Ovary (tissue), 9 donors: Measurements from ENCODE around the gene YTHDF2. TPM values are rescaled to one million over a fixed set of nuclear protein-coding genes. Genes with fewer than 3 reads are reported as not detected.
"Not testable (repeated sequence)": the region's sequence is repeated elsewhere in the genome, so short reads cannot be mapped to it uniquely, and the experiment has no call there.

ENCODE experiments used
- DNase-seq, 5 donors: peaks; one replicate each; pipeline ENCODE4 v3.0.0-alpha.2; 2019 to 2020
- H3K27ac ChIP-seq, 2 donors: fragments of 200-600 bp; one replicate each; pipeline versions ENCODE4 v1.5.1 to v1.8.0; 2019 to 2022
- H3K27me3 ChIP-seq: fragments of 200-600 bp; one replicate; pipeline ENCODE4 v1.8.0; 2022
- H3K36me3 ChIP-seq: fragments of 200-600 bp; sonication (generic); one replicate; pipeline ENCODE4 v1.5.1; 2019
- H3K4me1 ChIP-seq: one replicate; pipeline ENCODE4 v1.8.1; 2013; ENCODE audit warnings: mild to moderate bottlenecking, moderate library complexity; ENCODE audit not compliant: insufficient read depth
- H3K4me3 ChIP-seq: fragments of 200-600 bp; sonication (generic); one replicate; pipeline ENCODE4 v1.5.1; 2017
- H3K9me3 ChIP-seq, 2 donors: fragments of 200-600 bp in 1 of 2; sonication (generic) in 1 of 2; one replicate each; pipeline versions ENCODE4 v1.5.1 to v1.8.1; 2013 to 2019; ENCODE audit warnings: mild to moderate bottlenecking in 1 of 2, moderate library complexity in 1 of 2
- CTCF ChIP-seq, 3 donors: fragments of 450-650 bp in 2 of 3; fragments of 200-600 bp in 1 of 3; IDR thresholded peaks; one replicate each; pipeline versions ENCODE4 v1.5.1 to v1.8.0; 2016 to 2022; ENCODE audit warnings: antibody characterized with exemption in 3 of 3, mild to moderate bottlenecking in 1 of 3
- EP300 ChIP-seq: sonication (generic); formaldehyde crosslinking; IDR thresholded peaks from one replicate; pipeline ENCODE4 v1.6.1; 2017; ENCODE audit warnings: antibody characterized with exemption
- POLR2A ChIP-seq: fragments of 450-650 bp; IDR thresholded peaks from one replicate; pipeline ENCODE4 v1.6.1; 2017; ENCODE audit warnings: antibody characterized with exemption, mild to moderate bottlenecking, moderate library complexity
- WGBS, 3 donors: extraction: QIAGEN DNeasy Blood & Tissue Kit in 1 of 3; methylation state at CpG; one replicate each; pipeline versions ENCODE4 v1.1.5 to v1.1.7; 2013 to 2017; 5-methylcytosine and 5-hydroxymethylcytosine counted together
- intact Hi-C, 4 donors: fragments of 100-400 bp; cut with DNase I; formaldehyde crosslinking; loops; one replicate each; pipeline versions ENCODE4 v1.11.0 to v1.15.1; 2022 to 2023
- polyA plus RNA-seq, 2 donors: library from polyadenylated mRNA; stranded (reverse); fragments of 200-250 nt in 1 of 2; fragments of 350-450 nt in 1 of 2; fragmentation: Illumina TruSeq in 1 of 2; extraction: RNeasy Lipid Tissue Mini Kit (QIAGEN cat#74804) in 1 of 2; gene quantifications; one replicate each; pipeline ENCODE4 v1.2.3, GENCODE V29; 2013 to 2014
- total RNA-seq, 7 donors: library from RNA; depleted of rRNA in 2 of 7; stranded (reverse); fragments of >200 nt in 2 of 7; fragmentation: NEBNext Ultra II Directional in 3 of 7; extraction: Animal tissue kit (Norgen Biotek cat#: 25700) in 3 of 7; gene quantifications; one replicate each; pipeline versions ENCODE4 v1.1.0 to v1.2.4, GENCODE V29; 2016 to 2023
- donor health status: DM: no; HTN: no; CAD: no; lungs with moderate emphysema.
- donor health status: DM: no; HTN: no; CAD: no.
- donor health status: Bipolar disorder and iron deficiency.
- donor health status: DM: yes; HTN: yes; CAD: no.
- donor health status: DM: no; HTN: no; CAD: no.
- donor health status: DM: yes; HTN: yes; CAD: no.

The YTHDF2 gene
- total and polyA plus RNA-seq, 9 donors: 25.8 to 70.2 (median 54.8) TPM

- WGBS, 3 donors: 87 to 90% (median 89%) methylated on average over 2 of the region's 2 CpGs
These were observed 29.9 kb downstream of the YTHDF2 start for GRCh38 chr1:28766532-28767183.

DNA sequence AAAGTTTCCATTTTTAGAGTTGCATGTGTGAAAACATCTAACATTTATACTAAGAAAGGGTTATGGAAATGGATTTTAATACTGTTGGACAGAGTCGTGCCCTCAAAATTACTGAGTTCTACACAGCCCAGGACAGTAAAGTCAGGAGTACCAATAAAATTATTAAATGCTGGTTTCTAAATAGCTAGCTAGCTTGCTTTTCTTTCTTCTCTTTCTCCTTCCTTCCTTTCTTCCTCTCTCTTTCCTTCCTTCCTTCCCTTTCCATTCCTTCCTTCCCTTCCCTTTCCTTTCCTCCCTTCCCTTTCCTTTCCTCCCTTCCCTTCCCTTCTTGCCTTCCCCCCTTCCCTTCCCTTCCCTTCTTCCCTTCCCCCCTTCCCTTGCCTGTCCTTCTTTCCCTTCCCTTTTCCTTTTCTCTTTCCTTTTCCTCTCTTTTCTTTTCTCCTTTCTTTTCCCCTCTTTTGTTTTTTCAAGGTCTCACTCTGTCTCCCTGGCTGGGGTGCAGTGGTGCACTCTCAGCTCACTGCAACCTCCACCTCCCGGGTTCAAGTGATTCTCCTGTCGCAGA is 33.9 kb downstream of the YTHDF2 start:
- intact Hi-C loops: no loop called here
- no peaks in the 10 kb centered on the region for H3K36me3 ChIP-seq
- 93 to 94% (median 93%) methylated on average over 3 of the region's 3 CpGs for WGBS, 3 donors

More at GRCh38 chr1:28766532-28767183, 29.9 kb downstream of the YTHDF2 start:
- TF ChIP-seq POLR2A: no peak
- no peak for TF ChIP-seq EP300
- intact Hi-C loops: no loop called here
- DNase-seq: no peak
- Histone ChIP-seq H3K9me3 (no peaks in the 10 kb centered on the region), H3K4me3 (no peak overlapping the region), H3K27me3 (no peaks in the 10 kb centered on the region), H3K27ac (no peak overlapping the region), H3K4me1 (peaks cover 10% of the 10 kb centered on the region), H3K36me3 (no peaks in the 10 kb centered on the region)

GRCh38 chr1:28771921-28772320 is 35.2 kb downstream of the YTHDF2 start:
- DNase-seq, H3K4me1 ChIP-seq, H3K27ac ChIP-seq, H3K9me3 ChIP-seq, H3K4me3 ChIP-seq, H3K27me3 ChIP-seq, H3K36me3 ChIP-seq, intact Hi-C loops: not testable (repeated sequence)
- WGBS, 3 donors: 90 to 94% (median 92%) methylated on average over 10 of the region's 10 CpGs

More for the DNA sequence above, 33.9 kb downstream of the YTHDF2 start:
- Histone ChIP-seq H3K4me1 (peaks cover 7% of the 10 kb centered on the region), H3K9me3 (no peaks in the 10 kb centered on the region), H3K27ac (no peak overlapping the region), H3K27me3 (no peaks in the 10 kb centered on the region), H3K4me3 (no peak overlapping the region)
- TF ChIP-seq CTCF (IDR thresholded peaks at IDR 0.05) (no peak), EP300 (no peak), POLR2A (no peak)
- DNase-seq: no peak

GRCh38 chr1:28773105-28773504 is 36.4 kb downstream of the YTHDF2 start:
- H3K9me3 ChIP-seq: no peaks in the 10 kb centered on the region
- TF ChIP-seq POLR2A: no peak
- TF ChIP-seq CTCF (IDR thresholded peaks at IDR 0.05): no peak
- 81 to 87% (median 87%) methylated on average over 3 of the region's 3 CpGs for WGBS, 3 donors
- intact Hi-C loops: no loop called here
- H3K36me3 ChIP-seq: no peaks in the 10 kb centered on the region
- no peak overlapping the region for H3K27ac ChIP-seq
- peaks cover 7% of the 10 kb centered on the region for H3K4me1 ChIP-seq
- H3K27me3 ChIP-seq: no peaks in the 10 kb centered on the region
- DNase-seq: no peak
- H3K4me3 ChIP-seq: no peak overlapping the region

GRCh38 chr1:28775121-28775942 is 38.6 kb downstream of the YTHDF2 start:
- DNase-seq: peak; percentile 71 to 87 (median 75)
- TF ChIP-seq POLR2A (no peak), CTCF (IDR thresholded peaks at IDR 0.05) (no peak), EP300 (no peak)
- Histone ChIP-seq H3K4me3 (peak overlapping the region; percentile 10), H3K27me3 (no peaks in the 10 kb centered on the region), H3K36me3 (no peaks in the 10 kb centered on the region), H3K4me1 (peaks cover 8% of the 10 kb centered on the region), H3K27ac (no peak overlapping the region), H3K9me3 (no peaks in the 10 kb centered on the region)
- 8 to 9% (median 8%) methylated on average over 34 to 39 of the region's 39 CpGs for WGBS, 3 donors
- intact Hi-C loops: no loop called here
